IPS-11a (cell line): ENCODE data around the gene DSCAM.

Experiments used
- H3K4me3 ChIP-seq: one replicate; pipeline ENCODE4 v1.5.1; 2013; ENCODE audit warnings: low read depth, low read length, control low read depth

Gene DSCAM

GRCh38 chr21:40839521-40839920, 7.4 kb downstream of the DSCAM start:
- no peak overlapping the region for H3K4me3 ChIP-seq

- no peak overlapping the region for H3K4me3 ChIP-seq
Observed at GRCh38 chr21:40837456-40837855, 9.5 kb downstream of the DSCAM start.

- H3K4me3 ChIP-seq: no peak overlapping the region
Observed at GRCh38 chr21:40835184-40835694, 11.7 kb downstream of the DSCAM start.

GRCh38 chr21:40833184-40833583, 13.8 kb downstream of the DSCAM start:
- no peak overlapping the region for H3K4me3 ChIP-seq

GRCh38 chr21:40832316-40832715, 14.6 kb downstream of the DSCAM start:
- H3K4me3 ChIP-seq: no peak overlapping the region

- no peak overlapping the region for H3K4me3 ChIP-seq
Observed at GRCh38 chr21:40830836-40831235, 16.1 kb downstream of the DSCAM start.

GRCh38 chr21:40829791-40830190, 17.2 kb downstream of the DSCAM start:
- H3K4me3 ChIP-seq: no peak overlapping the region

- H3K4me3 ChIP-seq: no peak overlapping the region
Observed at GRCh38 chr21:40829308-40829707, 17.6 kb downstream of the DSCAM start.

- H3K4me3 ChIP-seq: no peak overlapping the region
Observed at GRCh38 chr21:40827509-40827908, 19.4 kb downstream of the DSCAM start.

GRCh38 chr21:40819071-40819900, 27.7 kb downstream of the DSCAM start:
- H3K4me3 ChIP-seq: no peak overlapping the region

- H3K4me3 ChIP-seq: no peak overlapping the region
Observed at GRCh38 chr21:40813918-40814317, 33.0 kb downstream of the DSCAM start.

GRCh38 chr21:40809673-40810197, 37.2 kb downstream of the DSCAM start:
- no peak overlapping the region for H3K4me3 ChIP-seq

- no peak overlapping the region for H3K4me3 ChIP-seq
Observed at GRCh38 chr21:40803101-40803500, 43.9 kb downstream of the DSCAM start.

- no peak overlapping the region for H3K4me3 ChIP-seq
Observed at GRCh38 chr21:40800126-40800525, 46.8 kb downstream of the DSCAM start.

- H3K4me3 ChIP-seq: no peak overlapping the region
Observed at GRCh38 chr21:40797891-40798290, 49.1 kb downstream of the DSCAM start.

- H3K4me3 ChIP-seq: no peak overlapping the region
Observed at GRCh38 chr21:40797410-40797809, 49.5 kb downstream of the DSCAM start.

GRCh38 chr21:40796464-40796863, 50.5 kb downstream of the DSCAM start:
- H3K4me3 ChIP-seq: no peak overlapping the region

GRCh38 chr21:40795313-40795712, 51.6 kb downstream of the DSCAM start:
- H3K4me3 ChIP-seq: no peak overlapping the region

GRCh38 chr21:40792691-40793456, 54.1 kb downstream of the DSCAM start:
- no peak overlapping the region for H3K4me3 ChIP-seq

- H3K4me3 ChIP-seq: no peak overlapping the region
Observed at GRCh38 chr21:40788635-40789034, 58.3 kb downstream of the DSCAM start.

GRCh38 chr21:40783404-40783803, 63.6 kb downstream of the DSCAM start:
- no peak overlapping the region for H3K4me3 ChIP-seq
